Measurements from ENCODE around the gene KIF16B. TPM values are rescaled to one million over a fixed set of nuclear protein-coding genes. Genes with fewer than 3 reads are reported as not detected.
A peak's percentile ranks its signal among the peaks of the same experiment; 100 is the strongest.

Gene KIF16B
- total RNA-seq, 1 experiment from 2014 or later, result 7.0 TPM

- Histone ChIP-seq H3K9me3 (ENCODE audit: control insufficient read depth in 1 of 2, insufficient read depth in 1 of 2, low read depth in 1 of 2, low read length in 2 of 2) (no peaks in the 10 kb centered on the region), H3K27ac (ENCODE audit: low read depth, low read length) (no peak overlapping the region), H3K79me2 (ENCODE audit: insufficient read depth, low read length) (peaks cover 19% of the 10 kb centered on the region), H3K4me1 (ENCODE audit: control insufficient read depth in 1 of 2, insufficient read depth in 2 of 2, low read length in 2 of 2) (peaks cover 12 to 25% of the 10 kb centered on the region in 2 experiments; a peak in 3 of 4 replicates), H4K20me1 (ENCODE audit: insufficient read depth) (no peaks in the 10 kb centered on the region), H3K9ac (ENCODE audit: low read length) (no peak overlapping the region), H3K4me2 (ENCODE audit: low read length) (no peak overlapping the region), H3K36me3 (ENCODE audit: control insufficient read depth in 1 of 2, insufficient read depth in 2 of 2, low read length in 2 of 2) (no peaks in the 10 kb centered on the region), H3K4me3 (replicated peaks in 1 of 2; ENCODE audit: low read depth in 1 of 2, low read length in 2 of 2) (no peak overlapping the region), H3K27me3 (ENCODE audit: insufficient read depth, low read length) (no peaks in the 10 kb centered on the region), H2AFZ (ENCODE audit: low read depth, low read length, poor library complexity, severe bottlenecking) (no peak overlapping the region), H3K9me2 (ENCODE audit: insufficient read depth) (no peaks in the 10 kb centered on the region)
- DNase-seq (ENCODE audit: low read depth, low spot score) (no peak), ATAC-seq (no peak)
- RAD21 ChIA-PET (ENCODE audit: low non-redundant PET in 1 of 2, low total read pairs in 2 of 2, uncharacterized antibody in 2 of 2, unreplicated experiment in 2 of 2), result no interaction called here
- BruUV-seq (replicated peaks), result no TSS peak
- POLR2A ChIA-PET, result no interaction called here
- no peak for TF ChIP-seq RAD21 (IDR thresholded peaks at IDR 0.05; ENCODE audit: low read depth)
- TF ChIP-seq MAX (IDR thresholded peaks at IDR 0.05), result no peak
- no peak for TF ChIP-seq ATF3 (IDR thresholded peaks at IDR 0.05)
- no peak for TF ChIP-seq FOSL1 (IDR thresholded peaks at IDR 0.05; ENCODE audit: low read depth)
- intact Hi-C loops (cut with micrococcal nuclease), result no loop called here
- CTCF ChIA-PET, result no interaction called here
These were observed 3.0 kb upstream of the KIF16B start for GRCh38 chr20:16576219-16576618.

GRCh38 chr20:16575390-16576140, 2.3 kb upstream of the KIF16B start:
- H3K9me3 ChIP-seq (ENCODE audit: control insufficient read depth in 1 of 2, insufficient read depth in 1 of 2, low read depth in 1 of 2, low read length in 2 of 2), result no peaks in the 10 kb centered on the region
- peak overlapping the region; percentile 58 for H2AFZ ChIP-seq (ENCODE audit: low read depth, low read length, poor library complexity, severe bottlenecking)
- no peak for DNase-seq (ENCODE audit: low read depth, low spot score)
- intact Hi-C loops (cut with micrococcal nuclease), result loop anchor here (2.0 kb wide), 1 partner anchor 45 kb away; no protein-coding TSS in a partner anchor
- no peaks in the 10 kb centered on the region for H3K27me3 ChIP-seq (ENCODE audit: insufficient read depth, low read length)
- H3K9ac ChIP-seq (ENCODE audit: low read length), result peak overlapping the region; percentile 79
- no TSS peak for BruUV-seq (replicated peaks)
- H4K20me1 ChIP-seq (ENCODE audit: insufficient read depth), result no peaks in the 10 kb centered on the region
- ATAC-seq, result no peak
- CTCF ChIA-PET, result interaction anchor here (1.9 kb wide), 1 partner anchor 54 kb away, joined by 4 read pairs; no protein-coding TSS in a partner anchor
- peaks cover 12 to 25% of the 10 kb centered on the region in 2 experiments; a peak in 3 of 4 replicates for H3K4me1 ChIP-seq (ENCODE audit: control insufficient read depth in 1 of 2, insufficient read depth in 2 of 2, low read length in 2 of 2)
- H3K27ac ChIP-seq (ENCODE audit: low read depth, low read length), result peak overlapping the region; percentile 31; the same call in 1 of the 2 replicates
- POLR2A ChIA-PET, result no interaction called here
- H3K79me2 ChIP-seq (ENCODE audit: insufficient read depth, low read length), result peaks cover 21% of the 10 kb centered on the region
- peak overlapping the region; percentile 72 to 95 for H3K4me3 ChIP-seq (replicated peaks in 1 of 2; ENCODE audit: low read depth in 1 of 2, low read length in 2 of 2)
- no peaks in the 10 kb centered on the region for H3K36me3 ChIP-seq (ENCODE audit: control insufficient read depth in 1 of 2, insufficient read depth in 2 of 2, low read length in 2 of 2)
- RAD21 ChIA-PET (ENCODE audit: low non-redundant PET in 1 of 2, low total read pairs in 2 of 2, uncharacterized antibody in 2 of 2, unreplicated experiment in 2 of 2), result no interaction called here
- H3K9me2 ChIP-seq (ENCODE audit: insufficient read depth), result no peaks in the 10 kb centered on the region
- TF ChIP-seq CBX3 (IDR thresholded peaks at IDR 0.05; ENCODE audit: low read depth) (no peak), ZBTB33 (IDR thresholded peaks at IDR 0.05; ENCODE audit: extremely low read depth, insufficient replicate concordance, low read length) (no peak), FOSL1 (IDR thresholded peaks at IDR 0.05; ENCODE audit: low read depth) (no peak), ATF3 (IDR thresholded peaks at IDR 0.05) (no peak)
- peak overlapping the region; percentile 79 for H3K4me2 ChIP-seq (ENCODE audit: low read length)
